Measurements from ENCODE around the gene NDFIP1.

GRCh38 chr5:142097681-142098080 is 10.9 kb upstream of the NDFIP1 start:
- TF ChIP-seq, protein P1, sequence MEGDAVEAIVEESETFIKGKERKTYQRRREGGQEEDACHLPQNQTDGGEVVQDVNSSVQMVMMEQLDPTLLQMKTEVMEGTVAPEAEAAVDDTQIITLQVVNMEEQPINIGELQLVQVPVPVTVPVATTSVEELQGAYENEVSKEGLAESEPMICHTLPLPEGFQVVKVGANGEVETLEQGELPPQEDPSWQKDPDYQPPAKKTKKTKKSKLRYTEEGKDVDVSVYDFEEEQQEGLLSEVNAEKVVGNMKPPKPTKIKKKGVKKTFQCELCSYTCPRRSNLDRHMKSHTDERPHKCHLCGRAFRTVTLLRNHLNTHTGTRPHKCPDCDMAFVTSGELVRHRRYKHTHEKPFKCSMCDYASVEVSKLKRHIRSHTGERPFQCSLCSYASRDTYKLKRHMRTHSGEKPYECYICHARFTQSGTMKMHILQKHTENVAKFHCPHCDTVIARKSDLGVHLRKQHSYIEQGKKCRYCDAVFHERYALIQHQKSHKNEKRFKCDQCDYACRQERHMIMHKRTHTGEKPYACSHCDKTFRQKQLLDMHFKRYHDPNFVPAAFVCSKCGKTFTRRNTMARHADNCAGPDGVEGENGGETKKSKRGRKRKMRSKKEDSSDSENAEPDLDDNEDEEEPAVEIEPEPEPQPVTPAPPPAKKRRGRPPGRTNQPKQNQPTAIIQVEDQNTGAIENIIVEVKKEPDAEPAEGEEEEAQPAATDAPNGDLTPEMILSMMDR (IDR thresholded peaks at IDR 0.05): no peak
- TF ChIP-seq POLR2A (IDR thresholded peaks at IDR 0.05): no peak

Measured in adrenal gland (tissue), 5 donors.